Progenitor cell of endocrine pancreas (in vitro differentiated cells): ENCODE data around the gene EVPL. TPM values are rescaled to one million over a fixed set of nuclear protein-coding genes. Genes with fewer than 3 reads are reported as not detected.

ENCODE experiments used
- DNase-seq: peaks from one replicate; pipeline ENCODE4 v3.0.0; 2021; ENCODE audit warnings: low spot score; ENCODE audit not compliant: unreplicated experiment
- H3K27ac Mint-ChIP-seq: 2 replicates; pipeline ENCODE4 v1.8.0; 2021; ENCODE audit warnings: mild to moderate bottlenecking, moderate library complexity, mixed read lengths
- H3K27me3 Mint-ChIP-seq: 2 replicates; pipeline ENCODE4 v1.8.0; 2021; ENCODE audit warnings: mixed read lengths
- H3K36me3 Mint-ChIP-seq: 2 replicates; pipeline ENCODE4 v1.8.0; 2022; ENCODE audit warnings: mixed read lengths; ENCODE audit not compliant: insufficient read depth
- H3K4me1 Mint-ChIP-seq: 2 replicates; pipeline ENCODE4 v1.8.0; 2021; ENCODE audit warnings: low read depth, mixed read lengths
- H3K4me3 Mint-ChIP-seq: 2 replicates; pipeline ENCODE4 v1.8.0; 2021; ENCODE audit warnings: low read depth, mild to moderate bottlenecking, moderate library complexity, mixed read lengths
- H3K9me3 Mint-ChIP-seq: 2 replicates; pipeline ENCODE4 v1.8.0; 2021; ENCODE audit warnings: low read depth, mixed read lengths
- CTCF ChIP-seq: fragments of 200-600 bp; sonication (generic); IDR thresholded peaks from one replicate; pipeline ENCODE4 v1.5.0; 2021; ENCODE audit warnings: antibody characterized with exemption, mild to moderate bottlenecking; ENCODE audit not compliant: unreplicated experiment
- total RNA-seq: library from RNA; stranded (reverse); gene quantifications from 2 replicates; pipeline ENCODE4 v1.2.1, GENCODE V29; 2021

Gene EVPL
- total RNA-seq, 1 donor from 2014 or later = 0.05 TPM

GRCh38 chr17:76014100-76014924 is 12.8 kb downstream of the EVPL start:
- Mint-ChIP-seq H3K27me3 (peaks cover 3% of the 10 kb centered on the region), H3K36me3 (no peaks in the 10 kb centered on the region), H3K27ac (peak overlapping the region; percentile 81), H3K4me3 (no peak overlapping the region), H3K9me3 (no peaks in the 10 kb centered on the region), H3K4me1 (peaks cover 3% of the 10 kb centered on the region)
- peak; percentile 78 for DNase-seq
- peak; percentile 98 for TF ChIP-seq CTCF

- no peak overlapping the region for H3K27ac Mint-ChIP-seq
- no peak for DNase-seq
- TF ChIP-seq CTCF = no peak
- no peaks in the 10 kb centered on the region for H3K9me3 Mint-ChIP-seq
- no peak overlapping the region for H3K4me3 Mint-ChIP-seq
- H3K36me3 Mint-ChIP-seq = no peaks in the 10 kb centered on the region
- peaks cover 3% of the 10 kb centered on the region for H3K4me1 Mint-ChIP-seq
- H3K27me3 Mint-ChIP-seq = peaks cover 3% of the 10 kb centered on the region
Measured at GRCh38 chr17:76013377-76013932, 13.7 kb downstream of the EVPL start.

GRCh38 chr17:76011951-76012350 is 15.2 kb downstream of the EVPL start:
- Mint-ChIP-seq H3K4me1 (peaks cover 3% of the 10 kb centered on the region), H3K9me3 (no peaks in the 10 kb centered on the region), H3K27ac (no peak overlapping the region), H3K27me3 (peaks cover 3% of the 10 kb centered on the region), H3K4me3 (no peak overlapping the region), H3K36me3 (no peaks in the 10 kb centered on the region)
- no peak for DNase-seq
- TF ChIP-seq CTCF = no peak

GRCh38 chr17:76009969-76010661 is 17.0 kb downstream of the EVPL start:
- no peaks in the 10 kb centered on the region for H3K27me3 Mint-ChIP-seq
- no peak overlapping the region for H3K4me3 Mint-ChIP-seq
- no peak for TF ChIP-seq CTCF
- no peak for DNase-seq
- H3K9me3 Mint-ChIP-seq = no peaks in the 10 kb centered on the region
- peaks cover 4% of the 10 kb centered on the region for H3K36me3 Mint-ChIP-seq
- H3K4me1 Mint-ChIP-seq = peaks cover 3% of the 10 kb centered on the region
- peak overlapping the region; percentile 62 for H3K27ac Mint-ChIP-seq

- Mint-ChIP-seq H3K36me3 (peaks cover 5% of the 10 kb centered on the region), H3K4me1 (peaks cover 3% of the 10 kb centered on the region), H3K9me3 (no peaks in the 10 kb centered on the region), H3K4me3 (no peak overlapping the region), H3K27me3 (no peaks in the 10 kb centered on the region), H3K27ac (peak overlapping the region; percentile 62)
- no peak for DNase-seq
- TF ChIP-seq CTCF = no peak
Measured at GRCh38 chr17:76009447-76009846, 17.7 kb downstream of the EVPL start.
